Endothelial cell of umbilical vein (primary cell): Measurements from ENCODE around the gene PLCXD1. TPM values are rescaled to one million over a fixed set of nuclear protein-coding genes. Genes with fewer than 3 reads are reported as not detected.

Experiments used
- BruUV-seq: library from RNA; stranded (reverse); fragments of 400-500 nt; replicated peaks from 2 replicates; lab custom pipeline; 2021; lab: Mats Ljungman, UMichigan
- CTCF ChIA-PET: fragments of 300-600, 350-600 bp; sonication (Branson Sonifier 250); formaldehyde crosslinking; loops from one replicate; lab custom pipeline; 2021; ENCODE audit warnings: antibody characterized with exemption, inconsistent platforms; lab: Charles Lee
- POLR2A ChIA-PET: fragments of 300-600, 350-600 bp; sonication (Branson Sonifier 250); formaldehyde crosslinking; loops from one replicate; lab custom pipeline; 2021; ENCODE audit warnings: antibody characterized with exemption, inconsistent platforms; lab: Charles Lee
- DNase-seq: peaks from one replicate; pipeline ENCODE4 v3.0.0-alpha.2; 2011; ENCODE audit warnings: low read depth, low spot score
- FAIRE-seq: peaks from 2 replicates; lab custom pipeline; 2011; peaks lifted over from hg19 to GRCh38; lab: Jason Lieb, UNC
- H2AFZ ChIP-seq: 2 replicates; pipeline ENCODE4 v1.6.0; 2012; ENCODE audit warnings: low read depth, low read length, control low read depth, inconsistent platforms
- H3K27ac ChIP-seq: 2 replicates; pipeline ENCODE4 v1.5.1; 2011; ENCODE audit warnings: low read depth, mild to moderate bottlenecking, control low read depth, low read length, moderate library complexity; ENCODE audit not compliant: insufficient read depth
- H3K27me3 ChIP-seq, 2 experiments: 2 replicates each; pipeline versions ENCODE4 v1.6.0 to v1.6.1; 2011; ENCODE audit warnings: low read length in 2 of 2, mixed read lengths in 1 of 2; ENCODE audit not compliant: control insufficient read depth in 2 of 2, insufficient read depth in 2 of 2
- H3K36me3 ChIP-seq, 2 experiments: 2 replicates in 1 of 2; 3 replicates in 1 of 2; pipeline ENCODE4 v1.5.1; 2011; ENCODE audit warnings: low read length in 2 of 2, mild to moderate bottlenecking in 1 of 2, moderate library complexity in 1 of 2; ENCODE audit not compliant: control insufficient read depth in 2 of 2, insufficient read depth in 2 of 2; ENCODE audit errors: extremely low read depth in 1 of 2
- H3K4me1 ChIP-seq: 3 replicates; pipeline ENCODE4 v1.5.1; 2011; ENCODE audit warnings: mild to moderate bottlenecking, low read length; ENCODE audit not compliant: control insufficient read depth, insufficient read depth; ENCODE audit errors: extremely low read depth
- H3K4me2 ChIP-seq: 2 replicates; pipeline ENCODE4 v1.6.1; 2011; ENCODE audit warnings: low read length, control low read depth, mixed read lengths; ENCODE audit not compliant: insufficient read depth
- H3K4me3 ChIP-seq, 3 experiments: fragments of 200-600 bp in 1 of 3; sonication (generic), shearing (Covaris generic) in 1 of 3; replicated peaks in 1 of 3; 2 replicates each; pipeline ENCODE4 v1.5.1; 2011 to 2016; ENCODE audit warnings: control low read depth in 3 of 3, low read length in 3 of 3, mild to moderate bottlenecking in 2 of 3, inconsistent platforms in 1 of 3, low read depth in 1 of 3, moderate library complexity in 1 of 3; ENCODE audit not compliant: insufficient read depth in 1 of 3
- H3K79me2 ChIP-seq: 2 replicates; pipeline ENCODE4 v1.6.0; 2012; ENCODE audit warnings: low read length, inconsistent platforms; ENCODE audit not compliant: control insufficient read depth, insufficient read depth
- H3K9ac ChIP-seq: replicated peaks from 2 replicates; pipeline ENCODE3; 2011; ENCODE audit warnings: low read length, control low read depth; ENCODE audit not compliant: insufficient read depth; ENCODE audit errors: extremely low read depth
- H3K9me1 ChIP-seq: replicated peaks from 3 replicates; pipeline ENCODE4 v1.6.0; 2011; ENCODE audit warnings: mild to moderate bottlenecking, low read length; ENCODE audit not compliant: control insufficient read depth, insufficient read depth; ENCODE audit errors: extremely low read depth
- H3K9me3 ChIP-seq: replicated peaks from 2 replicates; pipeline ENCODE4 v1.5.1; 2012; ENCODE audit warnings: low read length, inconsistent platforms; ENCODE audit not compliant: control insufficient read depth, insufficient read depth
- H4K20me1 ChIP-seq: replicated peaks from 2 replicates; pipeline ENCODE3; 2011; ENCODE audit warnings: mild to moderate bottlenecking, low read length; ENCODE audit not compliant: control insufficient read depth, insufficient read depth; ENCODE audit errors: extremely low read depth
- CTCF ChIP-seq, 2 donors: IDR thresholded peaks; 1 replicate in 1 of 2; 2 replicates in 1 of 2; pipeline ENCODE4 v1.5.1; 2011; ENCODE audit warnings: low read length in 2 of 2, mild to moderate bottlenecking in 2 of 2, moderate library complexity in 2 of 2, control low read depth in 1 of 2, inconsistent platforms in 1 of 2, low read depth in 1 of 2; ENCODE audit not compliant: insufficient read depth in 1 of 2; ENCODE audit errors: extremely low read depth in 1 of 2
- EZH2 ChIP-seq: IDR thresholded peaks from 2 replicates; pipeline ENCODE4 v1.6.1; 2012; ENCODE audit warnings: borderline replicate concordance, low read depth, mild to moderate bottlenecking, moderate library complexity, low read length, inconsistent platforms; ENCODE audit not compliant: severe bottlenecking
- FOS ChIP-seq: IDR thresholded peaks from 2 replicates; pipeline ENCODE4 v1.6.1; 2011; ENCODE audit warnings: mild to moderate bottlenecking, low read length, moderate library complexity, borderline replicate concordance; ENCODE audit not compliant: insufficient read depth
- GATA2 ChIP-seq: IDR thresholded peaks from 2 replicates; pipeline ENCODE4 v1.7.0; 2011; ENCODE audit warnings: low read depth, mild to moderate bottlenecking, moderate library complexity, mixed read lengths, low read length; ENCODE audit not compliant: insufficient read length, insufficient read depth
- JUN ChIP-seq: IDR thresholded peaks from 2 replicates; pipeline ENCODE4 v1.6.1; 2011; ENCODE audit warnings: borderline replicate concordance, low read depth; ENCODE audit not compliant: insufficient read length, insufficient read depth
- MAX ChIP-seq: IDR thresholded peaks from 2 replicates; pipeline ENCODE4 v1.6.1; 2011; ENCODE audit not compliant: insufficient read depth, insufficient read length
- MYC ChIP-seq: IDR thresholded peaks from one replicate; pipeline ENCODE4 v1.6.1; 2011; ENCODE audit warnings: mild to moderate bottlenecking, low read depth, low read length
- POLR2A ChIP-seq: IDR thresholded peaks from 2 replicates; pipeline ENCODE4 v1.6.1; 2012; ENCODE audit warnings: low read depth, mild to moderate bottlenecking, control low read depth, low read length
- POLR2AphosphoS5 ChIP-seq: IDR thresholded peaks from 2 replicates; pipeline ENCODE4 v1.6.1; 2012; ENCODE audit warnings: low read depth, mild to moderate bottlenecking, control low read depth, low read length, moderate library complexity; ENCODE audit not compliant: insufficient read depth
- dilution Hi-C: fragments of 300-500 bp; cut with MboI; formaldehyde crosslinking; loops from one replicate; pipeline ENCODE4 v1.15.0; 2019; ENCODE audit warnings: low sequenced_read_pairs; ENCODE audit not compliant: extremely low pct_ligation_motif_present
- intact Hi-C: fragments of 100-400 bp; cut with micrococcal nuclease; formaldehyde crosslinking; loops from one replicate; pipeline ENCODE4 v1.10.0; 2022
- polyA plus RNA-seq, 4 experiments: library from polyadenylated mRNA; depleted of rRNA in 3 of 4; stranded (reverse) in 3 of 4; unstranded in 1 of 4; fragments of >200 nt; gene quantifications; 2 replicates each; pipeline versions ENCODE4 v1.2.1 to v1.2.3, GENCODE V29; 2011 to 2012; ENCODE audit warnings: missing spikeins in 1 of 4
- total RNA-seq: library from RNA; stranded (reverse); gene quantifications from 2 replicates; pipeline ENCODE4 v1.2.3, GENCODE V29; 2021

The PLCXD1 gene
- total and polyA plus RNA-seq, 2 donors (not counting 3 experiments of a cell fraction or from before 2014, with no cell fraction given): 11.7 to 16.8 TPM

GRCh38 chrX:313546-313945 is 32.4 kb downstream of the PLCXD1 start:
- no peak for DNase-seq

More at GRCh38 chrX:313546-313945, 32.4 kb downstream of the PLCXD1 start:
- TF ChIP-seq MAX: no peak
- no peak for TF ChIP-seq POLR2AphosphoS5
- TF ChIP-seq JUN: no peak
- TF ChIP-seq GATA2: no peak
- TF ChIP-seq EZH2: no peak
- no peak for TF ChIP-seq FOS
- TF ChIP-seq MYC: no peak
- no peak for TF ChIP-seq POLR2A
- no peak for TF ChIP-seq CTCF (IDR thresholded peaks at IDR 0.05; ENCODE audit: extremely low read depth in 1 of 2, insufficient read depth in 1 of 2, low read depth in 1 of 2, low read length in 2 of 2)
- H3K4me2 ChIP-seq: no peak overlapping the region
- no peaks in the 10 kb centered on the region for H4K20me1 ChIP-seq
- BruUV-seq: no TSS peak
- H2AFZ ChIP-seq: no peak overlapping the region
- no peak overlapping the region for H3K4me3 ChIP-seq
- no peaks in the 10 kb centered on the region for H3K4me1 ChIP-seq
- peaks cover 7 to 18% of the 10 kb centered on the region in 2 experiments for H3K36me3 ChIP-seq
- CTCF ChIA-PET: no interaction called here
- dilution Hi-C loops: no loop called here
- H3K9ac ChIP-seq: no peak overlapping the region
- H3K79me2 ChIP-seq: peaks cover 12% of the 10 kb centered on the region
- intact Hi-C loops: no loop called here
- no peaks in the 10 kb centered on the region for H3K27me3 ChIP-seq
- H3K9me3 ChIP-seq: no peaks in the 10 kb centered on the region
- POLR2A ChIA-PET: no interaction called here
- H3K27ac ChIP-seq: no peak overlapping the region
- no peaks in the 10 kb centered on the region for H3K9me1 ChIP-seq
- FAIRE-seq: no peak
